GM18870 (cell line): Measurements from ENCODE around the gene DIPK1B.
"Not testable (repeated sequence)": the region's sequence is repeated elsewhere in the genome, so short reads cannot be mapped to it uniquely, and the experiment has no call there.

Experiments used
- ATAC-seq: cut with Tn5 transposase; IDR thresholded peaks from one replicate; pipeline ENCODE4 v1.9.1; 2021; ENCODE audit warnings: moderate library complexity; ENCODE audit not compliant: unreplicated experiment

Gene DIPK1B

GRCh38 chr9:136748666-136749611 is 36.6 kb downstream of the DIPK1B start:
- ATAC-seq = no peak

- ATAC-seq = no peak
These were observed 38.2 kb downstream of the DIPK1B start for GRCh38 chr9:136750526-136750925.

- ATAC-seq = no peak
These were observed 38.9 kb downstream of the DIPK1B start for GRCh38 chr9:136751244-136751643.

- ATAC-seq = no peak
These were observed 39.4 kb downstream of the DIPK1B start for GRCh38 chr9:136751814-136752213.

- ATAC-seq = no peak
These were observed 41.1 kb downstream of the DIPK1B start for GRCh38 chr9:136753371-136754058.

GRCh38 chr9:136754059-136754572 is 41.7 kb downstream of the DIPK1B start:
- ATAC-seq = no peak

- ATAC-seq = no peak
These were observed 42.4 kb downstream of the DIPK1B start for GRCh38 chr9:136754626-136755301.

- ATAC-seq = not testable (repeated sequence)
These were observed 43.1 kb downstream of the DIPK1B start for GRCh38 chr9:136755302-136756133.

GRCh38 chr9:136756134-136756438 is 43.7 kb downstream of the DIPK1B start:
- no peak for ATAC-seq

GRCh38 chr9:136756836-136757235 is 44.5 kb downstream of the DIPK1B start:
- ATAC-seq = no peak

- no peak for ATAC-seq
These were observed 45.0 kb downstream of the DIPK1B start for GRCh38 chr9:136757328-136757727.

GRCh38 chr9:136757751-136758140 is 45.4 kb downstream of the DIPK1B start:
- ATAC-seq = no peak

GRCh38 chr9:136759001-136759400 is 46.6 kb downstream of the DIPK1B start:
- ATAC-seq = no peak

GRCh38 chr9:136759436-136760325 is 47.3 kb downstream of the DIPK1B start:
- no peak for ATAC-seq

GRCh38 chr9:136760424-136760823 is 48.1 kb downstream of the DIPK1B start:
- ATAC-seq = no peak

GRCh38 chr9:136760834-136761544 is 48.6 kb downstream of the DIPK1B start:
- not testable (repeated sequence) for ATAC-seq

- no peak for ATAC-seq
These were observed 49.2 kb downstream of the DIPK1B start for GRCh38 chr9:136761545-136761981.

- no peak for ATAC-seq
These were observed 49.9 kb downstream of the DIPK1B start for GRCh38 chr9:136762221-136762691.
